SK-N-MC (cell line): ENCODE results near the gene STX7.

Source experiments
- DNase-seq: peaks from one replicate; pipeline ENCODE4 v3.0.0-alpha.2; 2011; ENCODE audit warnings: low read depth, low spot score
- H3K27ac ChIP-seq: fragments of 200-600 bp; sonication (generic); 2 replicates; pipeline ENCODE4 v1.5.1; 2016; ENCODE audit warnings: mixed run types
- H3K36me3 ChIP-seq: fragments of 200-600 bp; sonication (generic); 2 replicates; pipeline ENCODE4 v1.6.1; 2017; ENCODE audit warnings: antibody characterized with exemption, low read length, mixed read lengths; ENCODE audit not compliant: insufficient read depth
- H3K4me3 ChIP-seq: fragments of 200-600 bp; sonication (generic); 2 replicates; pipeline ENCODE4 v1.5.1; 2016
- H3K9ac ChIP-seq: fragments of 200-600 bp; sonication (generic); 2 replicates; pipeline ENCODE4 v1.8.0; 2017; ENCODE audit warnings: mixed run types, mixed read lengths; ENCODE audit not compliant: insufficient read length
- H3K9me3 ChIP-seq: fragments of 200-600 bp; sonication (generic); 2 replicates; pipeline ENCODE4 v1.6.1; 2017; ENCODE audit warnings: low read depth, mild to moderate bottlenecking, antibody characterized with exemption, low read length, moderate library complexity, mixed read lengths
- EZH2 ChIP-seq: fragments of 200-600 bp; sonication (generic); IDR thresholded peaks from one replicate; pipeline ENCODE4 v1.6.1; 2017; ENCODE audit warnings: antibody characterized with exemption
- FOXP2 ChIP-seq: optimal IDR thresholded peaks from 2 replicates; pipeline ENCODE3; 2011; ENCODE audit warnings: mild to moderate bottlenecking, moderate library complexity; ENCODE audit not compliant: insufficient read depth; ENCODE audit errors: extremely low read length, control extremely low read depth
- POLR2AphosphoS5 ChIP-seq: IDR thresholded peaks from 2 replicates; pipeline ENCODE4 v1.6.1; 2012; ENCODE audit warnings: mild to moderate bottlenecking, low read depth, low read length, borderline replicate concordance

Gene STX7

GRCh38 chr6:132471787-132472186 is 41.1 kb downstream of the STX7 start:
- Histone ChIP-seq H3K27ac (no peak overlapping the region), H3K9me3 (no peaks in the 10 kb centered on the region), H3K36me3 (peaks cover 17% of the 10 kb centered on the region; the same call in 1 of the 2 replicates), H3K4me3 (no peak overlapping the region), H3K9ac (no peak overlapping the region)
- peak; percentile 7 for TF ChIP-seq FOXP2
- TF ChIP-seq POLR2AphosphoS5, result peak; percentile 60; the same call in 1 of the 2 replicates
- no peak for TF ChIP-seq EZH2
- peak; percentile 82 for DNase-seq

GRCh38 chr6:132466952-132467351 is 46.0 kb downstream of the STX7 start:
- no peak for TF ChIP-seq POLR2AphosphoS5
- no peak for TF ChIP-seq EZH2
- no peak for TF ChIP-seq FOXP2
- no peak for DNase-seq
- no peak overlapping the region for H3K4me3 ChIP-seq
- H3K36me3 ChIP-seq, result peaks cover 25% of the 10 kb centered on the region
- no peak overlapping the region for H3K27ac ChIP-seq
- H3K9ac ChIP-seq, result no peak overlapping the region
- no peaks in the 10 kb centered on the region for H3K9me3 ChIP-seq

GRCh38 chr6:132465530-132466485 is 47.1 kb downstream of the STX7 start:
- no peak overlapping the region for H3K4me3 ChIP-seq
- no peaks in the 10 kb centered on the region for H3K9me3 ChIP-seq
- no peak overlapping the region for H3K27ac ChIP-seq
- peaks cover 25% of the 10 kb centered on the region for H3K36me3 ChIP-seq
- H3K9ac ChIP-seq, result no peak overlapping the region
- DNase-seq, result no peak
- TF ChIP-seq POLR2AphosphoS5 (no peak), FOXP2 (no peak), EZH2 (no peak)

GRCh38 chr6:132464538-132465256 is 48.2 kb downstream of the STX7 start:
- no peak for DNase-seq
- H3K36me3 ChIP-seq, result peaks cover 26% of the 10 kb centered on the region
- H3K9me3 ChIP-seq, result no peaks in the 10 kb centered on the region
- H3K9ac ChIP-seq, result no peak overlapping the region
- no peak for TF ChIP-seq POLR2AphosphoS5
- TF ChIP-seq EZH2, result no peak
- no peak for TF ChIP-seq FOXP2
- H3K4me3 ChIP-seq, result no peak overlapping the region
- no peak overlapping the region for H3K27ac ChIP-seq

- Histone ChIP-seq H3K9ac (no peak overlapping the region), H3K27ac (no peak overlapping the region), H3K9me3 (no peaks in the 10 kb centered on the region), H3K4me3 (no peak overlapping the region), H3K36me3 (peaks cover 31% of the 10 kb centered on the region)
- TF ChIP-seq EZH2 (no peak), POLR2AphosphoS5 (no peak), FOXP2 (no peak)
- no peak for DNase-seq
These were observed 51.0 kb downstream of the STX7 start for GRCh38 chr6:132461958-132462357.

GRCh38 chr6:132459605-132459952 is 53.3 kb downstream of the STX7 start:
- Histone ChIP-seq H3K27ac (no peak overlapping the region), H3K36me3 (peaks cover 31% of the 10 kb centered on the region), H3K4me3 (no peak overlapping the region), H3K9me3 (no peaks in the 10 kb centered on the region), H3K9ac (no peak overlapping the region)
- no peak for DNase-seq
- TF ChIP-seq EZH2, result no peak
- no peak for TF ChIP-seq POLR2AphosphoS5
- no peak for TF ChIP-seq FOXP2

GRCh38 chr6:132458887-132459604 is 53.9 kb downstream of the STX7 start:
- no peak for DNase-seq
- Histone ChIP-seq H3K4me3 (no peak overlapping the region), H3K9ac (no peak overlapping the region), H3K36me3 (peaks cover 31% of the 10 kb centered on the region), H3K27ac (no peak overlapping the region), H3K9me3 (no peaks in the 10 kb centered on the region)
- no peak for TF ChIP-seq FOXP2
- no peak for TF ChIP-seq POLR2AphosphoS5
- no peak for TF ChIP-seq EZH2

- H3K9ac ChIP-seq, result no peak overlapping the region
- no peak overlapping the region for H3K4me3 ChIP-seq
- H3K9me3 ChIP-seq, result no peaks in the 10 kb centered on the region
- no peak for DNase-seq
- peaks cover 21% of the 10 kb centered on the region for H3K36me3 ChIP-seq
- H3K27ac ChIP-seq, result no peak overlapping the region
- no peak for TF ChIP-seq FOXP2
- TF ChIP-seq POLR2AphosphoS5, result no peak
- no peak for TF ChIP-seq EZH2
These were observed 56.2 kb downstream of the STX7 start for GRCh38 chr6:132456700-132457143.

- Histone ChIP-seq H3K9ac (no peak overlapping the region), H3K4me3 (no peak overlapping the region), H3K36me3 (0 out of 2 replicates have a peak, but pooled peaks cover 4% of the 10 kb centered on the region), H3K27ac (no peak overlapping the region), H3K9me3 (peaks cover 5% of the 10 kb centered on the region; the same call in 1 of the 2 replicates)
- no peak for DNase-seq
- TF ChIP-seq POLR2AphosphoS5 (no peak), FOXP2 (no peak), EZH2 (no peak)
These were observed 66.1 kb downstream of the STX7 start for GRCh38 chr6:132446855-132447241.
